ENCODE results near the gene RTTN. TPM values are rescaled to one million over a fixed set of nuclear protein-coding genes. Genes with fewer than 3 reads are reported as not detected.

The RTTN gene
- total and polyA plus RNA-seq, 9 of the 15 experiments (the other 6 are each of a cell fraction or from before 2014, with no cell fraction given): 3.1 to 18.3 (median 10.6) TPM

GRCh38 chr18:70249118-70249517, 43.6 kb upstream of the RTTN start:
- Histone ChIP-seq H3K9me1 (ENCODE audit: control insufficient read depth, insufficient read depth, low read length) (no peaks in the 10 kb centered on the region), H3K36me3 (ENCODE audit: control insufficient read depth, insufficient read depth, low read length) (no peaks in the 10 kb centered on the region), H3K4me2 (ENCODE audit: insufficient read depth, low read length) (no peak overlapping the region), H3K4me3 (no peak overlapping the region), H3K9ac (ENCODE audit: insufficient read depth in 1 of 2, low read depth in 2 of 2, low read length in 2 of 2) (no peak overlapping the region), H2AFZ (ENCODE audit: low read depth, low read length) (no peak overlapping the region), H3K4me1 (replicated peaks in 1 of 2; ENCODE audit: control insufficient read depth in 2 of 2, insufficient read depth in 2 of 2, low read length in 2 of 2) (no peaks in the 10 kb centered on the region), H4K20me1 (replicated peaks; ENCODE audit: control insufficient read depth, insufficient read depth, low read length) (no peaks in the 10 kb centered on the region), H3K9me3 (replicated peaks; ENCODE audit: control insufficient read depth, insufficient read depth, low read depth, low read length) (no peaks in the 10 kb centered on the region), H3K27me3 (ENCODE audit: control insufficient read depth in 2 of 2, insufficient read depth in 2 of 2, low read length in 2 of 2) (no peaks in the 10 kb centered on the region), H3K27ac (ENCODE audit: extremely low read depth, low read depth, low read length) (no peak overlapping the region), H3K79me2 (ENCODE audit: control insufficient read depth, insufficient read depth, low read length) (no peaks in the 10 kb centered on the region)
- DNase-seq (ENCODE audit: extremely low read depth in 1 of 4, low spot score in 3 of 4): peak in 1 of 4 experiments; percentile 2
- BruUV-seq (replicated peaks): no TSS peak
- no peak for FAIRE-seq
- ChIA-PET CTCF (ENCODE audit: low intra/inter-chr PET ratio) (no interaction called here), POLR2A (no interaction called here)
- ATAC-seq: no peak
- intact Hi-C loops (cut with micrococcal nuclease): no loop called here
- in situ Hi-C loops (cut with MboI): no loop called here
- 19% methylated on average over 5 of the region's 5 CpGs for WGBS (ENCODE audit: insufficient coverage, low coverage, missing lambda C conversion rate)
- TF ChIP-seq KDM1A (IDR thresholded peaks at IDR 0.05) (peak in 1 of 2 experiments; percentile 22; a peak in 1 of 4 replicates), BRCA1 (IDR thresholded peaks at IDR 0.05) (no peak), BRCA1 (CRISPR knock-in tag; IDR thresholded peaks at IDR 0.05) (no peak)

DNA sequence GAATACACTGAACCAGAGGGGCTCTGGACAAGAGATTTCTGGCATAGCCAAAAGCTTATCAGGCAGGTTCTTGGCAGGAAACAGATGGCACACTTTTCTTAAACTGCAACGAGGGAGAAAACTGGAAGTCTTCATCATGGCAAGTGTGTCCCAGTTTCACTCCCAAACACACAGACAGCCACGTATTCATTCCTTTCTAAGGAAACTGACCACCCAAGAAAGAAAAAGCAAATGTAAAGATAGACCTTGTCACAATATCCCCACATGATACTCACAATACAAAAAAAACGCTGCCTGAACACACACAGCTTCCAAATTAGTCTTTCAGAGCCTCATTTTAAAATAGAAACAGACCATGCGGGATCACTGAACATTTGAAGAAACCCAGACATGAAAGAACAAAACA, 40.6 kb upstream of the RTTN start:
- DNase-seq (ENCODE audit: extremely low read depth in 1 of 4, low spot score in 3 of 4) (no peak), ATAC-seq (no peak), FAIRE-seq (no peak)
- no peaks in the 10 kb centered on the region for H3K4me1 ChIP-seq (replicated peaks in 1 of 2; ENCODE audit: control insufficient read depth in 2 of 2, insufficient read depth in 2 of 2, low read length in 2 of 2)
- no peak overlapping the region for H3K4me2 ChIP-seq (ENCODE audit: insufficient read depth, low read length)
- intact Hi-C loops (cut with micrococcal nuclease): no loop called here
- H3K9me1 ChIP-seq (ENCODE audit: control insufficient read depth, insufficient read depth, low read length): no peaks in the 10 kb centered on the region
- no peaks in the 10 kb centered on the region for H4K20me1 ChIP-seq (replicated peaks; ENCODE audit: control insufficient read depth, insufficient read depth, low read length)
- H3K9me3 ChIP-seq (replicated peaks; ENCODE audit: control insufficient read depth, insufficient read depth, low read depth, low read length): no peaks in the 10 kb centered on the region
- no peak overlapping the region for H3K27ac ChIP-seq (ENCODE audit: extremely low read depth, low read depth, low read length)
- CTCF ChIA-PET (ENCODE audit: low intra/inter-chr PET ratio): no interaction called here
- POLR2A ChIA-PET: no interaction called here
- H3K36me3 ChIP-seq (ENCODE audit: control insufficient read depth, insufficient read depth, low read length): no peaks in the 10 kb centered on the region
- no TSS peak for BruUV-seq (replicated peaks)
- H2AFZ ChIP-seq (ENCODE audit: low read depth, low read length): no peak overlapping the region
- H3K27me3 ChIP-seq (ENCODE audit: control insufficient read depth in 2 of 2, insufficient read depth in 2 of 2, low read length in 2 of 2): no peaks in the 10 kb centered on the region
- 4% methylated on average over 4 of the region's 4 CpGs for WGBS (ENCODE audit: insufficient coverage, low coverage, missing lambda C conversion rate)
- H3K9ac ChIP-seq (ENCODE audit: insufficient read depth in 1 of 2, low read depth in 2 of 2, low read length in 2 of 2): no peak overlapping the region
- no peaks in the 10 kb centered on the region for H3K79me2 ChIP-seq (ENCODE audit: control insufficient read depth, insufficient read depth, low read length)
- in situ Hi-C loops (cut with MboI): no loop called here
- no peak overlapping the region for H3K4me3 ChIP-seq
- TF ChIP-seq BMI1 (IDR thresholded peaks at IDR 0.05; ENCODE audit: low read length) (no peak), ZFP1 (CRISPR knock-in tag; IDR thresholded peaks at IDR 0.05) (no peak)
